GM12878 (cell line): ENCODE results near the gene RAB4B. TPM values are rescaled to one million over a fixed set of nuclear protein-coding genes. Genes with fewer than 3 reads are reported as not detected.
"Not testable (repeated sequence)": the region's sequence is repeated elsewhere in the genome, so short reads cannot be mapped to it uniquely, and the experiment has no call there.

ENCODE experiments used
- ATAC-seq: fragments of 200-7000 bp; cut with Tn5 transposase; 3 replicates; pipeline ENCODE4 v1.9.1; 2020; ENCODE audit warnings: mild to moderate bottlenecking, moderate library complexity
- BruUV-seq: library from RNA; stranded (reverse); fragments of 400-500 nt; replicated peaks from 2 replicates; lab custom pipeline; 2021; lab: Mats Ljungman, UMichigan
- CTCF ChIA-PET: fragments of 300-600 bp; sonication (Branson Sonifier 250); formaldehyde crosslinking; extraction: SDS; loops from one replicate; lab custom pipeline; 2021; ENCODE audit warnings: inconsistent platforms; lab: Yijun Ruan, JAX
- POLR2A ChIA-PET: fragments of 350-600 bp; formaldehyde crosslinking; extraction: SDS; loops from one replicate; lab custom pipeline; 2021; ENCODE audit warnings: inconsistent platforms; lab: Charles Lee
- RAD21 ChIA-PET: fragments of 300-600 bp; sonication (Branson Sonifier 250); formaldehyde crosslinking; loops from one replicate; lab custom pipeline; 2023; ENCODE audit warnings: antibody characterized with exemption; ENCODE audit not compliant: unreplicated experiment; lab: Charles Lee
- SMC1A ChIA-PET: fragments of 300-600 bp; sonication (Branson Sonifier 250); formaldehyde crosslinking; loops from one replicate; lab custom pipeline; 2023; ENCODE audit not compliant: unreplicated experiment, uncharacterized antibody; lab: Charles Lee
- DNase-seq: peaks from one replicate; pipeline ENCODE4 v3.0.0-alpha.2; 2011; ENCODE audit warnings: low read depth, low spot score
- FAIRE-seq: peaks from 3 replicates; lab custom pipeline; 2011; peaks lifted over from hg19 to GRCh38; lab: Jason Lieb, UNC
- H2AFZ ChIP-seq: 2 replicates; pipeline ENCODE4 v1.6.0; 2011; ENCODE audit warnings: low read depth, low read length, control low read depth; ENCODE audit not compliant: control insufficient read depth
- H3K27ac ChIP-seq: 2 replicates; pipeline ENCODE4 v1.5.1; 2011; ENCODE audit warnings: control low read depth; ENCODE audit not compliant: control insufficient read depth, insufficient read depth
- H3K27me3 ChIP-seq, 2 experiments: replicated peaks in 1 of 2; 2 replicates each; pipeline versions ENCODE4 v1.6.0 to v1.6.1; 2011; ENCODE audit warnings: low read length in 1 of 2; ENCODE audit not compliant: control insufficient read depth in 2 of 2, insufficient read depth in 2 of 2
- H3K36me3 ChIP-seq, 2 experiments: 2 replicates each; pipeline ENCODE4 v1.5.1; 2011; ENCODE audit warnings: low read length in 1 of 2; ENCODE audit not compliant: control insufficient read depth in 2 of 2, insufficient read depth in 2 of 2
- H3K4me1 ChIP-seq: 2 replicates; pipeline ENCODE4 v1.6.1; 2011; ENCODE audit warnings: mild to moderate bottlenecking, low read length, moderate library complexity, mixed read lengths; ENCODE audit not compliant: control insufficient read depth, insufficient read depth
- H3K4me2 ChIP-seq: 2 replicates; pipeline ENCODE4 v1.6.0; 2011; ENCODE audit warnings: control low read depth; ENCODE audit not compliant: control insufficient read depth, insufficient read depth
- H3K4me3 ChIP-seq: fragments of 200-600 bp; sonication (generic); 2 replicates; pipeline ENCODE4 v1.5.1; 2016
- H3K79me2 ChIP-seq: 2 replicates; pipeline ENCODE4 v1.6.0; 2011; ENCODE audit warnings: low read length; ENCODE audit not compliant: control insufficient read depth, insufficient read depth
- H3K9ac ChIP-seq: 2 replicates; pipeline ENCODE4 v1.8.0; 2011; ENCODE audit warnings: low read length, control low read depth, mixed read lengths; ENCODE audit not compliant: control insufficient read depth, insufficient read depth
- H3K9me3 ChIP-seq: replicated peaks from 3 replicates; pipeline ENCODE4 v1.5.1; 2011; ENCODE audit warnings: mild to moderate bottlenecking, low read length; ENCODE audit not compliant: control insufficient read depth, insufficient read depth
- H4K20me1 ChIP-seq: 2 replicates; pipeline ENCODE4 v1.6.0; 2011; ENCODE audit not compliant: control insufficient read depth, insufficient read depth
- WGBS: methylation state at CpG from one replicate; pipeline ENCODE4 v1.1.6; 2016; ENCODE audit warnings: low lambda C conversion rate; ENCODE audit not compliant: insufficient replicate concordance, insufficient coverage; ENCODE audit errors: missing lambda C conversion rate; 5-methylcytosine and 5-hydroxymethylcytosine counted together
- in situ Hi-C: fragments of 300-500 bp; cut with MboI; formaldehyde crosslinking; loops from 9 replicates; pipeline ENCODE4 v1.14.3; 2018; ENCODE audit warnings: mixed read lengths
- intact Hi-C: fragments of 100-400 bp; cut with micrococcal nuclease; formaldehyde crosslinking; loops from one replicate; pipeline ENCODE4 v1.14.2; 2022; ENCODE audit not compliant: unreplicated experiment
- polyA plus RNA-seq, 11 experiments: library from polyadenylated mRNA; depleted of rRNA in 4 of 11; unstranded in 6 of 11; stranded (reverse) in 5 of 11; fragments of >200 nt; fragmentation: Nextera tagmentation in 4 of 11; fragmentation: Illumina TruSeq in 1 of 11; extraction: Ambion mirVana in 4 of 11; extraction: Trizol in 1 of 11; gene quantifications; 1 replicate in 1 of 11; 2 replicates in 10 of 11; pipeline versions ENCODE4 v1.2.1 to v1.2.3, GENCODE V29; 2011 to 2016; ENCODE audit warnings: inconsistent platforms in 2 of 11, missing spikeins in 2 of 11, low read depth in 1 of 11
- total RNA-seq, 4 experiments: library from RNA; depleted of rRNA in 3 of 4; stranded (reverse); fragments of >200 nt in 3 of 4; fragmentation: Illumina TruSeq in 1 of 4; extraction: Trizol in 1 of 4; gene quantifications; 2 replicates each; pipeline versions ENCODE4 v1.2.1 to v1.2.3, GENCODE V29; 2013 to 2021
- TF ChIP-seq, protein P1 (sequence below), 3 experiments: IDR thresholded peaks in 2 of 3; conservative IDR thresholded peaks in 1 of 3; 2 replicates each; pipeline ENCODE4 v1.5.1; 2011; ENCODE audit warnings: low read depth in 3 of 3, low read length in 3 of 3, mild to moderate bottlenecking in 3 of 3, control low read depth in 2 of 3, moderate library complexity in 2 of 3, inconsistent platforms in 1 of 3, mixed read lengths in 1 of 3; ENCODE audit not compliant: control insufficient read depth in 2 of 3, insufficient read depth in 1 of 3; ENCODE audit errors: extremely low read depth in 1 of 3

The RAB4B gene
- total and polyA plus RNA-seq, 10 of the 15 experiments (the other 5 are each of a cell fraction or from before 2014, with no cell fraction given), result 0.60 to 51.5 (median 27.7) TPM

DNA sequence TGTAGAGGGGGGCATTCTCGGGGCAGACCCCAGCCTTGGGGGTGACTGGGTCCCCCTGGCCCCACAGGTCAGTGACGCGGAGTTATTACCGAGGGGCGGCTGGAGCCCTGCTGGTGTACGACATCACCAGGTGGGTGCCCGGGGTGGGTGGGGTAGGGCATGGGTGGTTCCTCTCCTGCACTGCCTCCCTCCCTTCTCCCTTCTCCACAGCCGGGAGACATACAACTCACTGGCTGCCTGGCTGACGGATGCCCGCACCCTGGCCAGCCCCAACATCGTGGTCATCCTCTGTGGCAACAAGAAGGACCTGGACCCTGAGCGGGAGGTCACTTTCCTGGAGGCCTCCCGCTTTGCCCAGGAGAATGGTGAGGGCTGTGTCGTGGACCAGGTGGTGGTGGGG lies 5.7 kb downstream of the RAB4B start:
- no TSS peak for BruUV-seq
- ChIA-PET SMC1A (interaction anchor here (1.3 kb wide), 1 partner anchor 15 kb away, joined by 6 read pairs; the partner anchor contains the start of gene EGLN2), CTCF (no interaction called here), POLR2A (no interaction called here), RAD21 (no interaction called here)
- H3K27me3 ChIP-seq, result no peaks in the 10 kb centered on the region
- H3K4me3 ChIP-seq, result no peak overlapping the region
- WGBS, result 92% methylated on average over 13 of the region's 14 CpGs
- in situ Hi-C loops (no loop called here), intact Hi-C loops (no loop called here)
- H2AFZ ChIP-seq, result no peak overlapping the region
- no peak overlapping the region for H3K9ac ChIP-seq
- no peaks in the 10 kb centered on the region for H3K9me3 ChIP-seq
- no peaks in the 10 kb centered on the region for H3K36me3 ChIP-seq
- ATAC-seq (no peak), FAIRE-seq (no peak), DNase-seq (no peak)
- TF ChIP-seq, protein P1, sequence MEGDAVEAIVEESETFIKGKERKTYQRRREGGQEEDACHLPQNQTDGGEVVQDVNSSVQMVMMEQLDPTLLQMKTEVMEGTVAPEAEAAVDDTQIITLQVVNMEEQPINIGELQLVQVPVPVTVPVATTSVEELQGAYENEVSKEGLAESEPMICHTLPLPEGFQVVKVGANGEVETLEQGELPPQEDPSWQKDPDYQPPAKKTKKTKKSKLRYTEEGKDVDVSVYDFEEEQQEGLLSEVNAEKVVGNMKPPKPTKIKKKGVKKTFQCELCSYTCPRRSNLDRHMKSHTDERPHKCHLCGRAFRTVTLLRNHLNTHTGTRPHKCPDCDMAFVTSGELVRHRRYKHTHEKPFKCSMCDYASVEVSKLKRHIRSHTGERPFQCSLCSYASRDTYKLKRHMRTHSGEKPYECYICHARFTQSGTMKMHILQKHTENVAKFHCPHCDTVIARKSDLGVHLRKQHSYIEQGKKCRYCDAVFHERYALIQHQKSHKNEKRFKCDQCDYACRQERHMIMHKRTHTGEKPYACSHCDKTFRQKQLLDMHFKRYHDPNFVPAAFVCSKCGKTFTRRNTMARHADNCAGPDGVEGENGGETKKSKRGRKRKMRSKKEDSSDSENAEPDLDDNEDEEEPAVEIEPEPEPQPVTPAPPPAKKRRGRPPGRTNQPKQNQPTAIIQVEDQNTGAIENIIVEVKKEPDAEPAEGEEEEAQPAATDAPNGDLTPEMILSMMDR (IDR thresholded peaks at IDR 0.05 in 2 of 3, conservative IDR thresholded peaks at IDR 0.05 in 1 of 3; ENCODE audit: control insufficient read depth in 2 of 3, extremely low read depth in 1 of 3, insufficient read depth in 1 of 3, low read depth in 3 of 3, low read length in 3 of 3), result no peak
- peaks cover 11% of the 10 kb centered on the region for H3K79me2 ChIP-seq
- H3K27ac ChIP-seq, result no peak overlapping the region
- no peaks in the 10 kb centered on the region for H4K20me1 ChIP-seq
- H3K4me1 ChIP-seq, result peaks cover 23% of the 10 kb centered on the region
- H3K4me2 ChIP-seq, result no peak overlapping the region

DNA sequence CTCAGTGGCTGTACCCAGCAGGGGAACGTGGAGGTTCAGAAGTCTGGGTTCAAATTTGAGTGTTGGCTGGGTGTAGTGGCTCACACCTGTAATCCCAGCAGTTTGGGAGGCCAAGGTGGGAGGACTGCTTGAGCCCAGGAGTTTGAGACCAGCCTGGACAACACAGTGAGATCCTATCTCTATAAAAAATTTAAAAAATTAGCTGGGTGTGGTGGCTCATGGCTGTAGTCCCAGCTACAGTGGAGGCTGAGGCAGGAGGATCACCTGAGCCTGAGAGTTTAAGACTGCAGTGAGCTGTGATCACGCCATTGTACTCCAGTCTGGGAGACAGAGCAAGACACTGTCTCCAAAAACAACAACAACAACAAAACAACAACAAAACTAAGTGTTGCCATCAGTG lies 6.1 kb downstream of the RAB4B start:
- H3K36me3 ChIP-seq, H4K20me1 ChIP-seq, intact Hi-C loops, H3K27ac ChIP-seq, H3K79me2 ChIP-seq, RAD21 ChIA-PET, H3K4me2 ChIP-seq, ATAC-seq, H2AFZ ChIP-seq, POLR2A ChIA-PET, H3K4me3 ChIP-seq, in situ Hi-C loops, H3K27me3 ChIP-seq, H3K9ac ChIP-seq, BruUV-seq, DNase-seq, CTCF ChIA-PET, FAIRE-seq, H3K9me3 ChIP-seq: not testable (repeated sequence)
- H3K4me1 ChIP-seq, result peaks cover 21% of the 10 kb centered on the region
- WGBS, result 98% methylated on average over 2 of the region's 2 CpGs
- SMC1A ChIA-PET, result interaction anchor here (1.3 kb wide), 1 partner anchor 14 kb away, joined by 6 read pairs; the partner anchor contains the start of gene EGLN2
